ENCODE data around the gene GABRA6. TPM values are rescaled to one million over a fixed set of nuclear protein-coding genes. Genes with fewer than 3 reads are reported as not detected.
A peak's percentile ranks its signal among the peaks of the same experiment; 100 is the strongest.

Gene GABRA6
- total RNA-seq, 1 donor from 2014 or later: not detected

DNA sequence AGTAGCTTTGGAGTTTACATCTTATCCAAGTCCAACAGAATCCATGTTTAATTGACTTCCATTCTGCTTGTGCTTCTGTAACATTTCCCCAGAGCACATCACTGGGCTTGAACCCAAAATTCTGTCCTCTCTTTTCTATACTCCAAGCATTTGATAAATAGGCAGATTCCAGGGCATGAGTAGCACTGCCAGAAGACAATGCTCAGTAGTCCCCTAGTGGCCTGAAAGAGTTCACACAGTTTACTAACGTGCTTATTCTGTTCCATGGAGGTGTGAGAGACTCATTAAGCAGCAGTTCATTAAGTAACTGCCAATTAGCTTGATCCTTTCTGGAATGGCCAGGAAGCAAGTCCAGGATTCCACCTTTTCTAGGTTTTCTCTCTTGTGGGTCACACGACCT is 9.4 kb upstream of the GABRA6 start:
- Histone ChIP-seq H3K79me2 (ENCODE audit: low read depth) (no peaks in the 10 kb centered on the region), H3K9me3 (ENCODE audit: low read depth) (no peaks in the 10 kb centered on the region), H2AFZ (replicated peaks) (peak overlapping the region; percentile 20), H3K4me3 (no peak overlapping the region), H3K4me2 (no peak overlapping the region), H3K9ac (no peak overlapping the region), H3K36me3 (no peaks in the 10 kb centered on the region), H3K27me3 (no peaks in the 10 kb centered on the region), H3K27ac (no peak overlapping the region), H4K20me1 (ENCODE audit: low read depth) (no peaks in the 10 kb centered on the region), H3K4me1 (no peaks in the 10 kb centered on the region), H3F3A (ENCODE audit: low read depth) (no peaks in the 10 kb centered on the region)
- TF ChIP-seq EZH2phosphoT487 (IDR thresholded peaks at IDR 0.05): no peak
- TF ChIP-seq, protein P1, sequence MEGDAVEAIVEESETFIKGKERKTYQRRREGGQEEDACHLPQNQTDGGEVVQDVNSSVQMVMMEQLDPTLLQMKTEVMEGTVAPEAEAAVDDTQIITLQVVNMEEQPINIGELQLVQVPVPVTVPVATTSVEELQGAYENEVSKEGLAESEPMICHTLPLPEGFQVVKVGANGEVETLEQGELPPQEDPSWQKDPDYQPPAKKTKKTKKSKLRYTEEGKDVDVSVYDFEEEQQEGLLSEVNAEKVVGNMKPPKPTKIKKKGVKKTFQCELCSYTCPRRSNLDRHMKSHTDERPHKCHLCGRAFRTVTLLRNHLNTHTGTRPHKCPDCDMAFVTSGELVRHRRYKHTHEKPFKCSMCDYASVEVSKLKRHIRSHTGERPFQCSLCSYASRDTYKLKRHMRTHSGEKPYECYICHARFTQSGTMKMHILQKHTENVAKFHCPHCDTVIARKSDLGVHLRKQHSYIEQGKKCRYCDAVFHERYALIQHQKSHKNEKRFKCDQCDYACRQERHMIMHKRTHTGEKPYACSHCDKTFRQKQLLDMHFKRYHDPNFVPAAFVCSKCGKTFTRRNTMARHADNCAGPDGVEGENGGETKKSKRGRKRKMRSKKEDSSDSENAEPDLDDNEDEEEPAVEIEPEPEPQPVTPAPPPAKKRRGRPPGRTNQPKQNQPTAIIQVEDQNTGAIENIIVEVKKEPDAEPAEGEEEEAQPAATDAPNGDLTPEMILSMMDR (IDR thresholded peaks at IDR 0.05): peak; percentile 78
- peaks cover 3% of the 10 kb centered on the region for H3K9me3 Mint-ChIP-seq
- no peaks in the 10 kb centered on the region for H3K27me3 Mint-ChIP-seq (ENCODE audit: insufficient read depth, low read depth)
- H3K4me1 Mint-ChIP-seq: no peaks in the 10 kb centered on the region
- no peak overlapping the region for H3K4me3 Mint-ChIP-seq
- peak; percentile 64 for DNase-seq (ENCODE audit: low spot score)
- H3K36me3 Mint-ChIP-seq: no peaks in the 10 kb centered on the region
- no peak overlapping the region for H3K27ac Mint-ChIP-seq

DNA sequence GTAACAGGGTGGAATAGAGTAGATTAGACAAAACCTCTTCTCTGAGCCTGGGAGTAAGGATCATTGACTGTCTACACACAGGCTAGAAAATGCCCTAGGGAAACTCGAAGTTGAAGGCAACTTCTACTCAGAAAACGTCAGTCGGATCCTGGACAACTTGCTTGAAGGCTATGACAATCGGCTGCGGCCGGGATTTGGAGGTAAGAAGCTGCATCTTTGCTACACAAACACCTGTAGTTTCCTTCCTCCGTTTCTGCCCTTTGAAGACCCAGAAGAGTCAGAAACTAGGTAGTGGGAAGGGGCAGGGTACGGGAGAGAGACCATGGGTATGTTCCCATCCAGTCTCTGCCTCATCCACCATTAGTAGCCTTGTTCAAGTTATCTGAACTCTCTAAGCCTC is 628 bp downstream of the GABRA6 start:
- H3K4me3 Mint-ChIP-seq: no peak overlapping the region
- Histone ChIP-seq H3K4me1 (no peaks in the 10 kb centered on the region), H3K9me3 (ENCODE audit: low read depth) (no peaks in the 10 kb centered on the region), H3K79me2 (ENCODE audit: low read depth) (no peaks in the 10 kb centered on the region), H3K27me3 (no peaks in the 10 kb centered on the region), H3K4me3 (no peak overlapping the region), H3K27ac (no peak overlapping the region), H2AFZ (replicated peaks) (no peak overlapping the region), H4K20me1 (ENCODE audit: low read depth) (no peaks in the 10 kb centered on the region), H3K36me3 (no peaks in the 10 kb centered on the region), H3K9ac (no peak overlapping the region), H3F3A (ENCODE audit: low read depth) (no peaks in the 10 kb centered on the region), H3K4me2 (no peak overlapping the region)
- DNase-seq (ENCODE audit: low spot score): no peak
- no peak overlapping the region for H3K27ac Mint-ChIP-seq
- H3K4me1 Mint-ChIP-seq: no peaks in the 10 kb centered on the region
- H3K9me3 Mint-ChIP-seq: no peaks in the 10 kb centered on the region
- TF ChIP-seq, protein P1 (IDR thresholded peaks at IDR 0.05): no peak
- TF ChIP-seq EZH2 (IDR thresholded peaks at IDR 0.05) (no peak), EZH2phosphoT487 (IDR thresholded peaks at IDR 0.05) (no peak)
- no peaks in the 10 kb centered on the region for H3K36me3 Mint-ChIP-seq
- H3K27me3 Mint-ChIP-seq (ENCODE audit: insufficient read depth, low read depth): no peaks in the 10 kb centered on the region

DNA sequence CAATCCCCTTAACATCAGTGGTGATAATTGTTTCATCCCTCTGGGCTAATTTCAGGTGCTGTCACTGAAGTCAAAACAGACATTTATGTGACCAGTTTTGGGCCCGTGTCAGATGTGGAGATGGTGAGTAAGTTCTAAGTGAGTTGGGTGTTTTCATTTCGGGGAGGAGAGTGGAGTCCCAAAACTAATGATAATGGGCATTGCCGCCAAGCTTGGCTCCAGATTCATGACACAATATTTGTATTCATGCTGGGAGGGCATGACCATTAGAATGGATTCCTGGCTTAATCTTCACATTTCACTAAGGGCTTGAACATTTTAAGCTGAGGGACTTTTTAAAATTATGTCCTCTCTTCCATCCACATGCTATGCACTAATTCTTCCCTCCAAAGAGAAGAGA is 1.4 kb downstream of the GABRA6 start:
- Histone ChIP-seq H3K27me3 (no peaks in the 10 kb centered on the region), H3K36me3 (no peaks in the 10 kb centered on the region), H3K4me1 (no peaks in the 10 kb centered on the region), H2AFZ (replicated peaks) (no peak overlapping the region), H3K79me2 (ENCODE audit: low read depth) (no peaks in the 10 kb centered on the region), H3K9me3 (ENCODE audit: low read depth) (no peaks in the 10 kb centered on the region), H3K27ac (no peak overlapping the region), H3K9ac (no peak overlapping the region), H3F3A (ENCODE audit: low read depth) (no peaks in the 10 kb centered on the region), H3K4me3 (no peak overlapping the region), H3K4me2 (no peak overlapping the region), H4K20me1 (ENCODE audit: low read depth) (no peaks in the 10 kb centered on the region)
- DNase-seq (ENCODE audit: low spot score): no peak
- Mint-ChIP-seq H3K27ac (no peak overlapping the region), H3K36me3 (no peaks in the 10 kb centered on the region), H3K4me3 (no peak overlapping the region), H3K4me1 (no peaks in the 10 kb centered on the region), H3K9me3 (no peaks in the 10 kb centered on the region), H3K27me3 (ENCODE audit: insufficient read depth, low read depth) (no peaks in the 10 kb centered on the region)
- TF ChIP-seq EZH2phosphoT487 (IDR thresholded peaks at IDR 0.05) (no peak), EZH2 (IDR thresholded peaks at IDR 0.05) (no peak)
- TF ChIP-seq, protein P1 (IDR thresholded peaks at IDR 0.05): no peak

DNA sequence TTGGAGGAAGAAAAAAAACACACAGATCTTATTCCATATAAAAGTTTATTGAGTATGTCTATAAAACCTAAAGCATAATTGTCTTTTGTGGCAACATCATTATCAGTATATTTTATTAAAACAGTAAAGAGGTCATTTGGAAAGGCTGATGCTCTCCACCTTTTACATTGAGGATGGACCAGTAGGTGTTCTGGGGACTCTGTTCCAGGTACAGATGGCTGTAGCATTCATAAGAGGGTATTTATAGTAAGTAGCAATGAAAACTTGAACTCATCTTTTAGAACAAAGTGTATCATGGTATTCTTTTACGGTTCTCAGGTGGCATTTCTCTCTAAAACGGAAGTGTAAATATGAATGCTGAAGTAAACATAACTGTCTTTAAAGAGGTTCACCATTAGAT is 1.8 kb downstream of the GABRA6 start:
- Histone ChIP-seq H3K9ac (no peak overlapping the region), H3K4me3 (no peak overlapping the region), H3K36me3 (no peaks in the 10 kb centered on the region), H3K27me3 (no peaks in the 10 kb centered on the region), H2AFZ (replicated peaks) (no peak overlapping the region), H3K4me1 (no peaks in the 10 kb centered on the region), H3K4me2 (no peak overlapping the region), H3F3A (ENCODE audit: low read depth) (no peaks in the 10 kb centered on the region), H3K79me2 (ENCODE audit: low read depth) (no peaks in the 10 kb centered on the region), H4K20me1 (ENCODE audit: low read depth) (no peaks in the 10 kb centered on the region), H3K9me3 (ENCODE audit: low read depth) (no peaks in the 10 kb centered on the region), H3K27ac (no peak overlapping the region)
- Mint-ChIP-seq H3K4me1 (no peaks in the 10 kb centered on the region), H3K27me3 (ENCODE audit: insufficient read depth, low read depth) (no peaks in the 10 kb centered on the region), H3K9me3 (no peaks in the 10 kb centered on the region), H3K36me3 (no peaks in the 10 kb centered on the region), H3K27ac (no peak overlapping the region), H3K4me3 (no peak overlapping the region)
- DNase-seq (ENCODE audit: low spot score): no peak
- TF ChIP-seq EZH2 (IDR thresholded peaks at IDR 0.05): no peak
- no peak for TF ChIP-seq EZH2phosphoT487 (IDR thresholded peaks at IDR 0.05)
- TF ChIP-seq, protein P1 (IDR thresholded peaks at IDR 0.05): no peak
